ENCODE results near the gene SPDYE6. TPM values are rescaled to one million over a fixed set of nuclear protein-coding genes. Genes with fewer than 3 reads are reported as not detected.
A peak's percentile ranks its signal among the peaks of the same experiment; 100 is the strongest.

The SPDYE6 gene
- total RNA-seq, 2 donors from 2014 or later, result not detected

DNA sequence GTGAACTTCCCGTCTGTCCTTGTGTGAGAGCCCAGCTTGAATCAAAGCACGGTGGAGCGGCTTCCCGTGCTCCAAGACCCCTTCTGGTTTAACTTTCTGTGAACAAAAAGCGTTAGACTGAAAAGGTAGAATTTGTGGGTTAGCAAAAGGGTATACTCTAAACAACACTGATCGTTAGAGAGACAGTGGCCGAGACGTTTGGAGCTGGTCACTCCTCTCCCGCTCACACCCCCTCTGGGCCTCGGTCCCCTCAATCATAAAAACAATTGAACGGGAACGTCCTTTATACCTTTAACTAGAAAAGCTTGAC lies 40.4 kb upstream of the SPDYE6 start:
- Histone ChIP-seq H3K36me3 (peaks cover 24% of the 10 kb centered on the region), H3K27ac (peak overlapping the region; percentile 71 to 76), H3K4me1 (peaks cover 0 to 10% of the 10 kb centered on the region in 2 donors), H3K9me3 (no peaks in the 10 kb centered on the region), H3K4me3 (peak overlapping the region; percentile 61 to 86), H3K27me3 (no peaks in the 10 kb centered on the region)
- DNase-seq (ENCODE audit: low spot score), result no peak
- TF ChIP-seq, protein P1, sequence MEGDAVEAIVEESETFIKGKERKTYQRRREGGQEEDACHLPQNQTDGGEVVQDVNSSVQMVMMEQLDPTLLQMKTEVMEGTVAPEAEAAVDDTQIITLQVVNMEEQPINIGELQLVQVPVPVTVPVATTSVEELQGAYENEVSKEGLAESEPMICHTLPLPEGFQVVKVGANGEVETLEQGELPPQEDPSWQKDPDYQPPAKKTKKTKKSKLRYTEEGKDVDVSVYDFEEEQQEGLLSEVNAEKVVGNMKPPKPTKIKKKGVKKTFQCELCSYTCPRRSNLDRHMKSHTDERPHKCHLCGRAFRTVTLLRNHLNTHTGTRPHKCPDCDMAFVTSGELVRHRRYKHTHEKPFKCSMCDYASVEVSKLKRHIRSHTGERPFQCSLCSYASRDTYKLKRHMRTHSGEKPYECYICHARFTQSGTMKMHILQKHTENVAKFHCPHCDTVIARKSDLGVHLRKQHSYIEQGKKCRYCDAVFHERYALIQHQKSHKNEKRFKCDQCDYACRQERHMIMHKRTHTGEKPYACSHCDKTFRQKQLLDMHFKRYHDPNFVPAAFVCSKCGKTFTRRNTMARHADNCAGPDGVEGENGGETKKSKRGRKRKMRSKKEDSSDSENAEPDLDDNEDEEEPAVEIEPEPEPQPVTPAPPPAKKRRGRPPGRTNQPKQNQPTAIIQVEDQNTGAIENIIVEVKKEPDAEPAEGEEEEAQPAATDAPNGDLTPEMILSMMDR (IDR thresholded peaks at IDR 0.05), result no peak

DNA sequence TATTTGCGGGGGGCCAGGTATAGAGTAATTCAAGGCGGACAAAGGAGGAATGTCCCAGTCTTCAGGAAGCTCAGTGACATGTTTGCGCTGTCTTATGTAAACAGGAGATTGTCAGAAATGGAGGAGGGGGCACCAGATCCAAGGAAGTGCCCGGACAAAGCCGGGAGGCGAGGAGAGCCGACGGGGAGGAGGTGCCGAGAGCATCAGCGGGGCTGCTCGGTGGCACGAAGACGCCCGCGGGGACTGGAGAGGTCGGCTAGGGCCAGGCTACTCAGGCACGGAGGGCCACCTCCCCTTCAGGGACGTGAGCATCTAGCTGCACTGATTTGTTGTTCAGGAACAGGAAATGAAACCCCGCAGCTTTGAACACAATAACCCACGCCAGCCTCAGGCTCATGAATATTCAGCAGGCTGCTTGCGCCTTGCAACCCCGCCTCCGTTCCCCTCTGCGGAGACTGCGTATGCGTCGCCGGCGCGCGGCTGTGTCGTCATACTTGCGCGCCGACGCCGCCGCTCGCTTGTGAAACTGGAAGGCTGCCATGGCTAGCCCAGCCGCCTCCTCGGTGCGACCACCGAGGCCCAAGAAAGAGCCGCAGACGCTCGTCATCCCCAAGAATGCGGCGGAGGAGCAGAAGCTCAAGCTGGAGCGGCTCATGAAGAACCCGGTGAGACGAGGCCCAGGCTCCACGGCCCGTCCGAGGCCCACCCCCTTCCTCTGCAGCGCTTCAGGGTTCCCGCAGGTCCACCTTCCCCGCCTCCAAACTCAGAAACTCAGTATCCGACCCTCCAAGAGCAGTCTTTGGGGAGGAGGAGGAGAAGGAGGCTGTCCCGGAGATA lies 39.8 kb upstream of the SPDYE6 start, which contains the start of gene PRKRIP1:
Gene PRKRIP1, plus strand, starts transcription at position 491 of the 837 bp plus-strand sequence. Its CDS starts 49 bp downstream, at position 540.
- Histone ChIP-seq H3K9me3 (no peaks in the 10 kb centered on the region), H3K4me3 (peak within 1 kb of the TSS; percentile 61 to 86), H3K27ac (peak within 1 kb of the TSS; percentile 71 to 76), H3K27me3 (no peaks in the 10 kb centered on the region), H3K36me3 (peaks cover 18% of the 10 kb centered on the region), H3K4me1 (peaks cover 0 to 10% of the 10 kb centered on the region in 2 donors)
- TF ChIP-seq, protein P1 (IDR thresholded peaks at IDR 0.05), result no peak
- peak; percentile 91 for DNase-seq (ENCODE audit: low spot score)

DNA sequence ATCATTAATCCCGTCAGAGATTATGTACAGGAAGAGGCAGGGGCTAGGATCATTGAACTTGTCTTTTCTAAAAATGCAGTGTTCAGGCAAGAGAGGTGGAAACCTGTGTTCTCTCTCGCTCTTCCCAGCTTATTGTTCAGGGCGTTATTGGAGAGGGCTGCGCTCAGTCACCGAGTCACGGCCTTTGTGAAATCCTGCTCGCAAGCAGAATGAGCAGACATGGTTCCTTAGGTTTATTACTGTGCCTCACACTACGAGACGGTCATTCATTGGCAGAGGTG lies 39.3 kb upstream of the SPDYE6 start:
- H3K27ac ChIP-seq, result peak overlapping the region; percentile 71 to 76
- peak overlapping the region; percentile 61 to 86 for H3K4me3 ChIP-seq
- H3K4me1 ChIP-seq, result peaks cover 0 to 10% of the 10 kb centered on the region in 2 donors
- DNase-seq (ENCODE audit: low spot score), result no peak
- H3K9me3 ChIP-seq, result no peaks in the 10 kb centered on the region
- no peaks in the 10 kb centered on the region for H3K27me3 ChIP-seq
- peaks cover 12% of the 10 kb centered on the region for H3K36me3 ChIP-seq
- TF ChIP-seq, protein P1 (IDR thresholded peaks at IDR 0.05), result no peak

DNA sequence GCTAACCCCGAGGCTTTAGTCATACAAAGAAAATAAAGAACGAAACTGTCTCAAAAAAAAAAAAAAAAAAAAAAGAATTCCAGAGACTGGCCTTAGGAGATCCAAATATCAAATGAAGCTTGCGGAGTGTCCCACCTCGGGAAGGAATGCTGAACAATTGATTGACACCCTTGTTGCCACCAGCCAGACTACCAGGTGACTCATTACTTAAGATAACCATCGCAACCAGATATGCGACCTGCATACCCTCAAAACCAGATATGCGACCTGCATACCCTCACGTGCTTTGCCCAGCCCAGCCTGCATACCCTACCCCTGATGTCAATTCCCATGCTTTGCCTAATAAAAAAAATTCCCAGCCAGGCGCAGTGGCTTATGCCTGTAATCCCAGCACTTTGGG lies 37.2 kb upstream of the SPDYE6 start:
- DNase-seq (ENCODE audit: low spot score), result no peak
- no peaks in the 10 kb centered on the region for H3K27me3 ChIP-seq
- H3K4me3 ChIP-seq, result no peak overlapping the region
- H3K27ac ChIP-seq, result no peak overlapping the region
- no peaks in the 10 kb centered on the region for H3K36me3 ChIP-seq
- no peaks in the 10 kb centered on the region for H3K9me3 ChIP-seq
- TF ChIP-seq, protein P1 (IDR thresholded peaks at IDR 0.05), result no peak
- H3K4me1 ChIP-seq, result peaks cover 0 to 10% of the 10 kb centered on the region in 2 donors

DNA sequence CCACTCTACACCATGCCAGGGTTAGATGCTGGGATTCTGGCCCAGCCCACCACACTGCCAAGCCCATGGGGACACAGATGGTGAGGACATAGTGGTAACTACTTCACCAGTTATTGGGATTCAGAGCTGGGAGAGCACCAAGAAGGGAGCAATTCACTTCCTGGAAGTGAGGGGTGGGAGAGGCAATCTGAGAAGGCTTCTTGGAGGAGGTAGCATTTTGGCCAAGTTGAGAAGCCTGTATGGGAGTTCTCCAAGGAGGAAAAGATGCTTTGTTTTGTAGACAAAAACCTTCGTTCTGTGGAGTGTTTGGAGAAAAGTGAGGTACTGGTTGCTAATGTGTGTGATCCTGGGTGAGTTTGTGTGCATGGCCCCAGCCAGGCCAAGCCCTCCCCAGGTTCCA lies 36.1 kb upstream of the SPDYE6 start:
- no peak for DNase-seq (ENCODE audit: low spot score)
- Histone ChIP-seq H3K36me3 (no peaks in the 10 kb centered on the region), H3K4me1 (peaks cover 0 to 8% of the 10 kb centered on the region in 2 donors), H3K27me3 (no peaks in the 10 kb centered on the region), H3K27ac (no peak overlapping the region), H3K4me3 (no peak overlapping the region), H3K9me3 (no peaks in the 10 kb centered on the region)
- TF ChIP-seq, protein P1 (IDR thresholded peaks at IDR 0.05), result no peak
